Esophagus squamous epithelium (tissue), 5 donors: ENCODE measurements around the gene CADPS. TPM values are rescaled to one million over a fixed set of nuclear protein-coding genes. Genes with fewer than 3 reads are reported as not detected.

ENCODE experiments used
- DNase-seq: peaks from one replicate; lab custom pipeline; 2025; lab: John Stamatoyannopoulos, UW
- H3K27ac ChIP-seq, 4 donors: fragments of 200-600 bp; sonication (generic); one replicate each; pipeline ENCODE4 v1.5.1; 2016 to 2019; ENCODE audit warnings: mild to moderate bottlenecking in 1 of 4
- H3K27me3 ChIP-seq, 4 donors: fragments of 200-600 bp; sonication (generic); 1 replicate in 3 of 4; 2 replicates in 1 of 4; pipeline versions ENCODE4 v1.5.1 to v1.6.0; 2017 to 2021; ENCODE audit warnings: antibody characterized with exemption in 1 of 4
- H3K36me3 ChIP-seq, 3 donors: fragments of 200-600 bp; sonication (generic); one replicate each; pipeline ENCODE4 v1.5.1; 2016 to 2019
- H3K4me1 ChIP-seq, 3 donors: fragments of 200-600 bp; sonication (generic); one replicate each; pipeline ENCODE4 v1.5.1; 2017 to 2019
- H3K4me3 ChIP-seq, 4 donors: fragments of 200-600 bp; sonication (generic); 1 replicate in 3 of 4; 2 replicates in 1 of 4; pipeline ENCODE4 v1.5.1; 2016 to 2019; ENCODE audit warnings: mild to moderate bottlenecking in 2 of 4, moderate library complexity in 1 of 4
- H3K9me3 ChIP-seq, 3 donors: fragments of 200-600 bp; sonication (generic); one replicate each; pipeline ENCODE4 v1.5.1; 2016 to 2019
- CTCF ChIP-seq, 6 experiments: fragments of 450-650 bp in 4 of 6; fragments of 200-600 bp in 2 of 6; sonication (generic) in 2 of 6; IDR thresholded peaks; one replicate each; pipeline ENCODE4 v1.5.1; 2016 to 2019; ENCODE audit warnings: antibody characterized with exemption in 6 of 6, mild to moderate bottlenecking in 4 of 6, moderate library complexity in 4 of 6
- POLR2A ChIP-seq, 4 donors: fragments of 450-650 bp; IDR thresholded peaks; one replicate each; pipeline ENCODE4 v1.6.1; 2017; ENCODE audit warnings: antibody characterized with exemption in 4 of 4, mild to moderate bottlenecking in 4 of 4, moderate library complexity in 3 of 4
- WGBS, 2 donors: methylation state at CpG; one replicate each; pipeline ENCODE4 v1.1.5; 2018; 5-methylcytosine and 5-hydroxymethylcytosine counted together
- intact Hi-C: fragments of 100-400 bp; cut with DNase I; formaldehyde crosslinking; loops from one replicate; pipeline ENCODE4 v1.15.0; 2022
- total RNA-seq, 4 donors: library from RNA; depleted of rRNA; stranded (reverse); fragments of >200 nt; gene quantifications; one replicate each; pipeline ENCODE4 v1.1.0, GENCODE V29; 2016
- donor health status: DM: yes; HTN: yes; CAD: no.

Gene CADPS
- total RNA-seq, 4 donors from 2014 or later: 0.09 to 4.8 TPM; not detected in 2

GRCh38 chr3:62688050-62688449 is 187.2 kb downstream of the CADPS start:
- DNase-seq: no peak
- peaks cover 0 to 11% (median 0%) of the 10 kb centered on the region in 4 donors for H3K27me3 ChIP-seq
- intact Hi-C loops: no loop called here
- TF ChIP-seq CTCF (IDR thresholded peaks at IDR 0.05): no peak
- no peak for TF ChIP-seq POLR2A (IDR thresholded peaks at IDR 0.05)
- H3K9me3 ChIP-seq: no peaks in the 10 kb centered on the region
- H3K4me1 ChIP-seq: peaks cover 0 to 15% (median 5%) of the 10 kb centered on the region in 3 donors
- WGBS, 2 donors: 28 to 36% methylated on average over 2 of the region's 2 CpGs
- no peaks in the 10 kb centered on the region for H3K36me3 ChIP-seq
- no peak overlapping the region for H3K27ac ChIP-seq
- H3K4me3 ChIP-seq: no peak overlapping the region

GRCh38 chr3:62686503-62687294 is 188.5 kb downstream of the CADPS start:
- H3K9me3 ChIP-seq: no peaks in the 10 kb centered on the region
- H3K27me3 ChIP-seq: peaks cover 0 to 11% (median 0%) of the 10 kb centered on the region in 4 donors
- intact Hi-C loops: no loop called here
- WGBS, 2 donors: 26 to 42% methylated on average over 4 of the region's 4 CpGs
- H3K36me3 ChIP-seq: no peaks in the 10 kb centered on the region
- peak overlapping the region in 1 of 4 donors; percentile 60 for H3K27ac ChIP-seq
- TF ChIP-seq CTCF (IDR thresholded peaks at IDR 0.05): no peak
- TF ChIP-seq POLR2A (IDR thresholded peaks at IDR 0.05): no peak
- peaks cover 0 to 15% (median 5%) of the 10 kb centered on the region in 3 donors for H3K4me1 ChIP-seq
- H3K4me3 ChIP-seq: no peak overlapping the region
- no peak for DNase-seq

GRCh38 chr3:62682826-62683225 is 192.4 kb downstream of the CADPS start:
- no peaks in the 10 kb centered on the region for H3K27me3 ChIP-seq
- peaks cover 0 to 20% (median 5%) of the 10 kb centered on the region in 3 donors for H3K4me1 ChIP-seq
- H3K36me3 ChIP-seq: no peaks in the 10 kb centered on the region
- no peaks in the 10 kb centered on the region for H3K9me3 ChIP-seq
- intact Hi-C loops: no loop called here
- 76 to 88% methylated on average over 2 of the region's 2 CpGs for WGBS, 2 donors
- H3K4me3 ChIP-seq: no peak overlapping the region
- H3K27ac ChIP-seq: no peak overlapping the region
- no peak for TF ChIP-seq POLR2A (IDR thresholded peaks at IDR 0.05)
- TF ChIP-seq CTCF (IDR thresholded peaks at IDR 0.05): no peak
- DNase-seq: no peak

- intact Hi-C loops: no loop called here
- peaks cover 0 to 16% (median 0%) of the 10 kb centered on the region in 4 donors for H3K27me3 ChIP-seq
- DNase-seq: no peak
- H3K9me3 ChIP-seq: no peaks in the 10 kb centered on the region
- peaks cover 0 to 5% (median 0%) of the 10 kb centered on the region in 3 donors for H3K4me1 ChIP-seq
- no peak overlapping the region for H3K27ac ChIP-seq
- H3K36me3 ChIP-seq: no peaks in the 10 kb centered on the region
- 34 to 41% methylated on average over 3 of the region's 3 CpGs for WGBS, 2 donors
- H3K4me3 ChIP-seq: no peak overlapping the region
- no peak for TF ChIP-seq POLR2A (IDR thresholded peaks at IDR 0.05)
- no peak for TF ChIP-seq CTCF (IDR thresholded peaks at IDR 0.05)
These were observed 195.2 kb downstream of the CADPS start for GRCh38 chr3:62679988-62680387.

- 57 to 72% methylated on average over 3 of the region's 3 CpGs for WGBS, 2 donors
- H3K4me3 ChIP-seq: no peak overlapping the region
- peaks cover 0 to 16% (median 0%) of the 10 kb centered on the region in 4 donors for H3K27me3 ChIP-seq
- no peak for DNase-seq
- intact Hi-C loops: no loop called here
- H3K27ac ChIP-seq: no peak overlapping the region
- H3K4me1 ChIP-seq: peaks cover 0 to 5% (median 0%) of the 10 kb centered on the region in 3 donors
- TF ChIP-seq CTCF (IDR thresholded peaks at IDR 0.05) (no peak), POLR2A (IDR thresholded peaks at IDR 0.05) (no peak)
- no peaks in the 10 kb centered on the region for H3K36me3 ChIP-seq
- no peaks in the 10 kb centered on the region for H3K9me3 ChIP-seq
These were observed 196.4 kb downstream of the CADPS start for GRCh38 chr3:62678841-62679240.
